IMR-90 (cell line): ENCODE measurements around the gene SIK2.

ENCODE experiments used
- CTCF ChIP-seq: conservative IDR thresholded peaks from 2 replicates; pipeline ENCODE4 v1.5.1; 2012; ENCODE audit warnings: mild to moderate bottlenecking, low read depth, low read length, improper control_type of control experiment
- MXI1 ChIP-seq: IDR thresholded peaks from 2 replicates; pipeline ENCODE4 v1.6.1; 2012; ENCODE audit warnings: low read depth, mild to moderate bottlenecking, low read length, moderate library complexity, borderline replicate concordance

GRCh38 chr11:111637885-111638284 lies 35.6 kb downstream of the SIK2 start:
- no peak for TF ChIP-seq CTCF
- TF ChIP-seq MXI1 = no peak
